PFSK-1 (cell line): Measurements from ENCODE around the gene TLE3.

Experiments
- FOXP2 ChIP-seq: optimal IDR thresholded peaks from 2 replicates; pipeline ENCODE3; 2011; ENCODE audit warnings: borderline replicate concordance, control low read depth, inconsistent platforms; ENCODE audit not compliant: insufficient read depth; ENCODE audit errors: extremely low read length, extremely low read depth
- POLR2AphosphoS5 ChIP-seq: IDR thresholded peaks from 2 replicates; pipeline ENCODE4 v1.6.1; 2012; ENCODE audit warnings: low read depth, mild to moderate bottlenecking, control low read depth, low read length, moderate library complexity
- REST ChIP-seq, 2 experiments: IDR thresholded peaks; 2 replicates each; pipeline versions ENCODE4 v1.6.1 to v1.8.0; 2011 to 2012; ENCODE audit warnings: low read depth in 2 of 2, low read length in 2 of 2, control low read depth in 1 of 2, inconsistent platforms in 1 of 2, mild to moderate bottlenecking in 1 of 2, moderate library complexity in 1 of 2; ENCODE audit not compliant: insufficient read depth in 1 of 2
- SIN3A ChIP-seq: IDR thresholded peaks from 2 replicates; pipeline ENCODE4 v1.6.1; 2012; ENCODE audit warnings: mild to moderate bottlenecking, low read length, moderate library complexity, borderline replicate concordance; ENCODE audit not compliant: insufficient read depth
- TAF1 ChIP-seq: IDR thresholded peaks from 2 replicates; pipeline ENCODE4 v1.6.1; 2012; ENCODE audit warnings: low read length, control low read depth, borderline replicate concordance; ENCODE audit not compliant: insufficient read depth

Gene TLE3

GRCh38 chr15:70116317-70116716 is 18.6 kb upstream of the TLE3 start:
- TF ChIP-seq TAF1 (no peak), FOXP2 (no peak), SIN3A (no peak), REST (IDR thresholded peaks at IDR 0.05; ENCODE audit: insufficient read depth in 1 of 2, low read depth in 2 of 2, low read length in 2 of 2) (no peak), POLR2AphosphoS5 (no peak)

- TF ChIP-seq SIN3A: no peak
- TF ChIP-seq TAF1: no peak
- no peak for TF ChIP-seq REST (IDR thresholded peaks at IDR 0.05; ENCODE audit: insufficient read depth in 1 of 2, low read depth in 2 of 2, low read length in 2 of 2)
- no peak for TF ChIP-seq POLR2AphosphoS5
- no peak for TF ChIP-seq FOXP2
Measured at GRCh38 chr15:70114221-70114620, 16.5 kb upstream of the TLE3 start.

GRCh38 chr15:70113304-70113700 is 15.6 kb upstream of the TLE3 start:
- TF ChIP-seq REST (IDR thresholded peaks at IDR 0.05; ENCODE audit: insufficient read depth in 1 of 2, low read depth in 2 of 2, low read length in 2 of 2) (no peak), POLR2AphosphoS5 (no peak), FOXP2 (no peak), TAF1 (no peak), SIN3A (no peak)

- TF ChIP-seq TAF1 (no peak), SIN3A (no peak), REST (IDR thresholded peaks at IDR 0.05; ENCODE audit: insufficient read depth in 1 of 2, low read depth in 2 of 2, low read length in 2 of 2) (no peak), POLR2AphosphoS5 (no peak)
Measured at GRCh38 chr15:70112074-70112395, 14.3 kb upstream of the TLE3 start.

GRCh38 chr15:70111203-70112073 is 13.7 kb upstream of the TLE3 start:
- peak; percentile 21 for TF ChIP-seq FOXP2
- TF ChIP-seq SIN3A: peak; percentile 66; the same call in 1 of the 2 replicates
- peak; percentile 75; the same call in 1 of the 2 replicates for TF ChIP-seq TAF1
- no peak for TF ChIP-seq REST (IDR thresholded peaks at IDR 0.05; ENCODE audit: insufficient read depth in 1 of 2, low read depth in 2 of 2, low read length in 2 of 2)
- TF ChIP-seq POLR2AphosphoS5: peak; percentile 77; the same call in 1 of the 2 replicates
